Astrocyte (in vitro differentiated cells and primary cell): ENCODE results near the gene CNTROB.

Experiments used
- CTCF ChIP-seq: IDR thresholded peaks from 2 replicates; pipeline ENCODE4 v1.5.1; 2011; ENCODE audit warnings: low read depth, mild to moderate bottlenecking, inconsistent platforms, low read length, moderate library complexity; ENCODE audit not compliant: insufficient read depth
- EZH2 ChIP-seq: IDR thresholded peaks from 2 replicates; pipeline ENCODE4 v1.6.1; 2012; ENCODE audit warnings: mild to moderate bottlenecking, low read length, inconsistent platforms; ENCODE audit not compliant: insufficient read depth

GRCh38 chr17:7932949-7933348 is 943 bp downstream of the CNTROB start:
- no peak for TF ChIP-seq CTCF
- no peak for TF ChIP-seq EZH2
